Fibroblast of lung (primary cell): ENCODE results near the gene CNNM1. TPM values are rescaled to one million over a fixed set of nuclear protein-coding genes. Genes with fewer than 3 reads are reported as not detected.

Experiments
- DNase-seq, 2 donors: peaks; one replicate each; pipeline versions ENCODE4 v3.0.0 to v3.0.0-alpha.2; 2010; ENCODE audit warnings: low read depth in 2 of 2
- H2AFZ ChIP-seq: 2 replicates; pipeline ENCODE4 v1.5.1; 2012; ENCODE audit warnings: low read length, control low read depth, inconsistent platforms
- H3K27ac ChIP-seq: 2 replicates; pipeline ENCODE4 v1.5.1; 2011; ENCODE audit warnings: low read length, control low read depth; ENCODE audit not compliant: insufficient read depth
- H3K27me3 ChIP-seq: 2 replicates; pipeline ENCODE4 v1.5.1; 2011; ENCODE audit warnings: mild to moderate bottlenecking, low read length; ENCODE audit not compliant: control insufficient read depth, insufficient read depth
- H3K36me3 ChIP-seq: 2 replicates; pipeline ENCODE4 v1.5.1; 2011; ENCODE audit warnings: low read length; ENCODE audit not compliant: control insufficient read depth, insufficient read depth
- H3K4me1 ChIP-seq: 2 replicates; pipeline ENCODE4 v1.5.1; 2011; ENCODE audit warnings: low read length; ENCODE audit not compliant: control insufficient read depth, insufficient read depth; ENCODE audit errors: extremely low read depth
- H3K4me2 ChIP-seq: 2 replicates; pipeline ENCODE4 v1.5.1; 2011; ENCODE audit warnings: low read length, control low read depth; ENCODE audit not compliant: insufficient read depth; ENCODE audit errors: extremely low read depth
- H3K4me3 ChIP-seq, 4 experiments: fragments of 200-600 bp in 1 of 4; sonication (generic) in 1 of 4; replicated peaks in 1 of 4; 2 replicates each; pipeline ENCODE4 v1.5.1; 2011 to 2016; ENCODE audit warnings: low read length in 4 of 4, low read depth in 3 of 4, mild to moderate bottlenecking in 3 of 4, control low read depth in 2 of 4, inconsistent platforms in 1 of 4, mixed read lengths in 1 of 4; ENCODE audit not compliant: insufficient read depth in 1 of 4; ENCODE audit errors: control extremely low read depth in 1 of 4
- H3K79me2 ChIP-seq: 2 replicates; pipeline ENCODE4 v1.5.1; 2012; ENCODE audit warnings: mild to moderate bottlenecking, low read length, inconsistent platforms; ENCODE audit not compliant: control insufficient read depth, insufficient read depth
- H3K9ac ChIP-seq: 2 replicates; pipeline ENCODE4 v1.5.1; 2011; ENCODE audit warnings: mild to moderate bottlenecking, low read length, control low read depth; ENCODE audit not compliant: insufficient read depth
- H3K9me3 ChIP-seq: 2 replicates; pipeline ENCODE4 v1.5.1; 2012; ENCODE audit warnings: low read depth, low read length; ENCODE audit not compliant: control insufficient read depth, insufficient read depth
- H4K20me1 ChIP-seq: 2 replicates; pipeline ENCODE4 v1.5.1; 2011; ENCODE audit warnings: low read length; ENCODE audit not compliant: control insufficient read depth, insufficient read depth; ENCODE audit errors: extremely low read depth
- CTCF ChIP-seq, 2 donors: IDR thresholded peaks in 1 of 2; conservative IDR thresholded peaks in 1 of 2; 1 replicate in 1 of 2; 2 replicates in 1 of 2; pipeline ENCODE4 v1.5.1; 2011 to 2012; ENCODE audit warnings: low read length in 2 of 2, control low read depth in 1 of 2, inconsistent platforms in 1 of 2, low read depth in 1 of 2, mild to moderate bottlenecking in 1 of 2
- EZH2 ChIP-seq: IDR thresholded peaks from 2 replicates; pipeline ENCODE4 v1.5.1; 2012; ENCODE audit warnings: low read length, control low read depth, mild to moderate bottlenecking; ENCODE audit errors: missing control alignments
- polyA plus RNA-seq, 2 donors: library from polyadenylated mRNA; depleted of rRNA in 1 of 2; stranded (reverse) in 1 of 2; unstranded in 1 of 2; fragments of >200 nt; gene quantifications; 2 replicates each; pipeline ENCODE4 v1.2.1, GENCODE V29; 2011 to 2012; ENCODE audit warnings: missing spikeins in 1 of 2
- total RNA-seq: library from RNA; depleted of rRNA; stranded (reverse); fragments of >200 nt; gene quantifications from 2 replicates; pipeline ENCODE4 v1.2.1, GENCODE V29; 2014

Gene CNNM1
- total and polyA plus RNA-seq, 2 donors (not counting 1 experiment from before 2014, with no cell fraction given), result 0.20 to 0.66 TPM

GRCh38 chr10:99425204-99425603 lies 96.0 kb downstream of the CNNM1 start:
- no peaks in the 10 kb centered on the region for H3K27me3 ChIP-seq
- DNase-seq, result no peak
- no peak overlapping the region for H3K4me2 ChIP-seq
- H3K9me3 ChIP-seq, result no peaks in the 10 kb centered on the region
- no peak overlapping the region for H3K9ac ChIP-seq
- H3K36me3 ChIP-seq, result no peaks in the 10 kb centered on the region
- H3K4me3 ChIP-seq, result no peak overlapping the region
- no peaks in the 10 kb centered on the region for H3K4me1 ChIP-seq
- H3K79me2 ChIP-seq, result peaks cover 7% of the 10 kb centered on the region
- TF ChIP-seq EZH2 (no peak), CTCF (conservative IDR thresholded peaks at IDR 0.05 in 1 of 2, IDR thresholded peaks at IDR 0.05 in 1 of 2; ENCODE audit: low read depth in 1 of 2, low read length in 2 of 2) (no peak)
- no peak overlapping the region for H2AFZ ChIP-seq
- no peak overlapping the region for H3K27ac ChIP-seq
- H4K20me1 ChIP-seq, result no peaks in the 10 kb centered on the region

- DNase-seq, result no peak
- Histone ChIP-seq H3K27ac (no peak overlapping the region), H2AFZ (no peak overlapping the region), H3K9ac (no peak overlapping the region), H3K4me2 (no peak overlapping the region), H3K9me3 (no peaks in the 10 kb centered on the region), H3K36me3 (no peaks in the 10 kb centered on the region), H4K20me1 (no peaks in the 10 kb centered on the region), H3K4me3 (no peak overlapping the region), H3K27me3 (no peaks in the 10 kb centered on the region), H3K4me1 (no peaks in the 10 kb centered on the region), H3K79me2 (peaks cover 9% of the 10 kb centered on the region)
- TF ChIP-seq EZH2, result no peak
- no peak for TF ChIP-seq CTCF (conservative IDR thresholded peaks at IDR 0.05 in 1 of 2, IDR thresholded peaks at IDR 0.05 in 1 of 2; ENCODE audit: low read depth in 1 of 2, low read length in 2 of 2)
Observed at GRCh38 chr10:99426689-99427088, 97.5 kb downstream of the CNNM1 start.

GRCh38 chr10:99427566-99428190 lies 98.5 kb downstream of the CNNM1 start:
- H3K9ac ChIP-seq, result no peak overlapping the region
- no peaks in the 10 kb centered on the region for H3K9me3 ChIP-seq
- no peaks in the 10 kb centered on the region for H3K27me3 ChIP-seq
- H3K4me3 ChIP-seq, result no peak overlapping the region
- H3K4me1 ChIP-seq, result no peaks in the 10 kb centered on the region
- no peaks in the 10 kb centered on the region for H4K20me1 ChIP-seq
- DNase-seq, result no peak
- no peak overlapping the region for H3K27ac ChIP-seq
- H3K79me2 ChIP-seq, result peaks cover 11% of the 10 kb centered on the region
- TF ChIP-seq EZH2 (no peak), CTCF (conservative IDR thresholded peaks at IDR 0.05 in 1 of 2, IDR thresholded peaks at IDR 0.05 in 1 of 2; ENCODE audit: low read depth in 1 of 2, low read length in 2 of 2) (no peak)
- no peak overlapping the region for H3K4me2 ChIP-seq
- H3K36me3 ChIP-seq, result no peaks in the 10 kb centered on the region
- no peak overlapping the region for H2AFZ ChIP-seq
